GM21447 (cell line): ENCODE measurements around the gene ADAP1.
A peak's percentile ranks its signal among the peaks of the same experiment; 100 is the strongest.
"Not testable (repeated sequence)": the region's sequence is repeated elsewhere in the genome, so short reads cannot be mapped to it uniquely, and the experiment has no call there.

Experiments
- ATAC-seq: cut with Tn5 transposase; IDR thresholded peaks from one replicate; pipeline ENCODE4 v1.9.1; 2021; ENCODE audit not compliant: unreplicated experiment

Gene ADAP1

GRCh38 chr7:924042-924441, 30.4 kb downstream of the ADAP1 start:
- ATAC-seq, result not testable (repeated sequence)

GRCh38 chr7:923108-924041, 31.1 kb downstream of the ADAP1 start:
- ATAC-seq, result peak; percentile 77

- peak; percentile 1 for ATAC-seq
Measured at GRCh38 chr7:922334-923107, 32.0 kb downstream of the ADAP1 start.

- no peak for ATAC-seq
Measured at GRCh38 chr7:921581-922333, 32.7 kb downstream of the ADAP1 start.

GRCh38 chr7:921071-921461, 33.4 kb downstream of the ADAP1 start:
- no peak for ATAC-seq

GRCh38 chr7:920351-921070, 34.0 kb downstream of the ADAP1 start:
- no peak for ATAC-seq

GRCh38 chr7:919924-920341, 34.5 kb downstream of the ADAP1 start:
- no peak for ATAC-seq

GRCh38 chr7:919114-919442, 35.4 kb downstream of the ADAP1 start:
- ATAC-seq, result no peak

GRCh38 chr7:918441-919113, 35.9 kb downstream of the ADAP1 start:
- no peak for ATAC-seq

- ATAC-seq, result no peak
Measured at GRCh38 chr7:918118-918425, 36.4 kb downstream of the ADAP1 start.

GRCh38 chr7:917255-918117, 37.0 kb downstream of the ADAP1 start:
- no peak for ATAC-seq

- no peak for ATAC-seq
Measured at GRCh38 chr7:916291-916941, 38.1 kb downstream of the ADAP1 start.

- no peak for ATAC-seq
Measured at GRCh38 chr7:915291-916218, 38.9 kb downstream of the ADAP1 start.

GRCh38 chr7:914521-915194, 39.8 kb downstream of the ADAP1 start:
- ATAC-seq, result no peak

GRCh38 chr7:913736-914520, 40.6 kb downstream of the ADAP1 start:
- no peak for ATAC-seq

- ATAC-seq, result no peak
Measured at GRCh38 chr7:911791-912480, 42.5 kb downstream of the ADAP1 start.
